Mesenchymal stem cell (in vitro differentiated cells and primary cell): Measurements from ENCODE around the gene PTPRN2.
"Not testable (repeated sequence)": the region's sequence is repeated elsewhere in the genome, so short reads cannot be mapped to it uniquely, and the experiment has no call there.

Experiments
- DNase-seq: peaks from one replicate; pipeline ENCODE4 v3.0.0-alpha.2; 2013
- H2AFZ ChIP-seq: one replicate; pipeline ENCODE4 v1.6.1; 2013; ENCODE audit warnings: low read depth, mild to moderate bottlenecking, control low read depth, inconsistent platforms, low read length, moderate library complexity
- H2AK5ac ChIP-seq: 2 replicates; pipeline ENCODE4 v1.6.1; 2013; ENCODE audit warnings: low read length, moderate library complexity, mild to moderate bottlenecking, inconsistent platforms; ENCODE audit not compliant: severe bottlenecking
- H2BK120ac ChIP-seq: one replicate; pipeline ENCODE4 v1.6.1; 2013; ENCODE audit warnings: low read depth, mild to moderate bottlenecking, inconsistent platforms, low read length, moderate library complexity
- H2BK12ac ChIP-seq, 2 experiments: one replicate each; pipeline ENCODE4 v1.6.1; 2013; ENCODE audit warnings: inconsistent platforms in 2 of 2, low read length in 2 of 2, mild to moderate bottlenecking in 2 of 2, moderate library complexity in 2 of 2, control low read depth in 1 of 2
- H2BK15ac ChIP-seq: one replicate; pipeline ENCODE4 v1.6.1; 2013; ENCODE audit warnings: mild to moderate bottlenecking, low read depth, inconsistent platforms; ENCODE audit not compliant: poor library complexity, severe bottlenecking
- H2BK5ac ChIP-seq: 2 replicates; pipeline ENCODE4 v1.6.1; 2013; ENCODE audit warnings: low read depth, mild to moderate bottlenecking, low read length, control low read depth, inconsistent platforms; ENCODE audit not compliant: poor library complexity, severe bottlenecking
- H3K14ac ChIP-seq, 2 experiments: one replicate each; pipeline ENCODE4 v1.6.1; 2013; ENCODE audit warnings: inconsistent platforms in 2 of 2, low read length in 2 of 2, control low read depth in 1 of 2, mild to moderate bottlenecking in 1 of 2, moderate library complexity in 1 of 2
- H3K18ac ChIP-seq, 2 experiments: one replicate each; pipeline ENCODE4 v1.6.1; 2013; ENCODE audit warnings: inconsistent platforms in 2 of 2, low read length in 2 of 2, control low read depth in 1 of 2, low read depth in 1 of 2, mild to moderate bottlenecking in 1 of 2
- H3K23ac ChIP-seq, 2 experiments: one replicate each; pipeline ENCODE4 v1.6.1; 2013; ENCODE audit warnings: inconsistent platforms in 2 of 2, low read length in 2 of 2, mild to moderate bottlenecking in 2 of 2, moderate library complexity in 2 of 2, control low read depth in 1 of 2
- H3K27ac ChIP-seq: 2 replicates; pipeline ENCODE4 v1.5.1; 2013; ENCODE audit warnings: mild to moderate bottlenecking, moderate library complexity, low read length, control low read depth, inconsistent platforms; ENCODE audit not compliant: poor library complexity, severe bottlenecking
- H3K27me3 ChIP-seq, 2 experiments: 2 replicates each; pipeline versions ENCODE4 v1.6.1 to v1.7.0; 2013; ENCODE audit warnings: low read length in 2 of 2, mild to moderate bottlenecking in 2 of 2, moderate library complexity in 2 of 2, control low read depth in 1 of 2, inconsistent platforms in 1 of 2; ENCODE audit not compliant: control insufficient read depth in 1 of 2, insufficient read depth in 1 of 2
- H3K36me3 ChIP-seq, 2 experiments: 2 replicates each; pipeline versions ENCODE4 v1.6.1 to v1.7.0; 2013; ENCODE audit warnings: low read length in 2 of 2, control low read depth in 1 of 2, inconsistent platforms in 1 of 2, low read depth in 1 of 2, mild to moderate bottlenecking in 1 of 2; ENCODE audit not compliant: insufficient read depth in 2 of 2, control insufficient read depth in 1 of 2
- H3K4ac ChIP-seq, 2 experiments: one replicate each; pipeline ENCODE4 v1.6.1; 2013; ENCODE audit warnings: inconsistent platforms in 2 of 2, low read length in 2 of 2, mild to moderate bottlenecking in 2 of 2, moderate library complexity in 2 of 2, control low read depth in 1 of 2, low read depth in 1 of 2
- H3K4me1 ChIP-seq: 2 replicates; pipeline ENCODE4 v1.6.1; 2013; ENCODE audit warnings: low read depth, low read length, control low read depth; ENCODE audit not compliant: control insufficient read depth, insufficient read depth
- H3K4me2 ChIP-seq: 2 replicates; pipeline ENCODE4 v1.6.1; 2013; ENCODE audit warnings: low read length, mild to moderate bottlenecking, inconsistent platforms; ENCODE audit not compliant: poor library complexity, severe bottlenecking
- H3K4me3 ChIP-seq, 2 experiments: 2 replicates each; pipeline versions ENCODE4 v1.5.1 to v1.7.0; 2013; ENCODE audit warnings: low read length in 2 of 2, mild to moderate bottlenecking in 2 of 2, control low read depth in 1 of 2, low read depth in 1 of 2; ENCODE audit not compliant: insufficient read depth in 1 of 2
- H3K79me1 ChIP-seq: replicated peaks from 2 replicates; pipeline ENCODE4 v1.6.1; 2013; ENCODE audit warnings: mild to moderate bottlenecking, control low read depth, low read length, inconsistent platforms; ENCODE audit not compliant: poor library complexity, severe bottlenecking
- H3K9ac ChIP-seq: 2 replicates; pipeline ENCODE4 v1.7.0; 2013; ENCODE audit warnings: mild to moderate bottlenecking, low read length, moderate library complexity
- H3K9me3 ChIP-seq: 2 replicates; pipeline ENCODE4 v1.7.0; 2013; ENCODE audit warnings: mild to moderate bottlenecking, low read length; ENCODE audit not compliant: control insufficient read depth
- H4K8ac ChIP-seq: one replicate; pipeline ENCODE4 v1.6.1; 2013; ENCODE audit warnings: inconsistent platforms, mild to moderate bottlenecking, low read length, moderate library complexity
- H4K91ac ChIP-seq: one replicate; pipeline ENCODE4 v1.6.1; 2013; ENCODE audit warnings: mild to moderate bottlenecking, low read length, inconsistent platforms
- WGBS: methylation state at CpG from one replicate; pipeline ENCODE4 v1.1.7; 2013; ENCODE audit warnings: mixed read lengths; 5-methylcytosine and 5-hydroxymethylcytosine counted together

PTPRN2 gene

DNA sequence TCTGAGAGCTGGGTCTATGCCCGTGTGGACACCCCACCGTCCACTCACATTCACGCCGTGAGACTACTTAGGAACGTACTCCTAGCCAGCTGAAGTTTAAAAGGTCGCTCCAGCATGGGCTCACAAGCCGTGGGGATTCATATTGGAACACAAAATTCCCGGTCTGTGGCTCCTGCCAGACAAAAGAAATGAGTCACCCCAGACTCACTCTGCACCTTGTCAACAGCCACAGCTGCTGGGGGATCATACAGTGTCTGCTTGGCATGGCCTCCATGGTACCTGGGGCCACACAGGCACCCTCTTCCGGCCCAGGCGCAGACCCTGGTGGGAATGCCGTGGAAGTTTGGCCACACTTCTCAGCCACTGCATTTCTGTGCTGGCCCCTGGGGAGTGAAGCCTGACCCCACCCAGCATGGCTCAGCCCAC lies 1022.4 kb downstream of the PTPRN2 start:
- Histone ChIP-seq H3K9ac (no peak overlapping the region), H3K79me1 (no peaks in the 10 kb centered on the region), H3K27me3 (no peaks in the 10 kb centered on the region), H3K18ac (no peak overlapping the region), H3K36me3 (no peaks in the 10 kb centered on the region), H3K4me2 (no peak overlapping the region), H4K8ac (no peak overlapping the region), H3K23ac (no peak overlapping the region), H3K4ac (no peak overlapping the region), H3K27ac (no peak overlapping the region), H2BK5ac (no peak overlapping the region), H4K91ac (no peak overlapping the region), H2BK120ac (no peak overlapping the region), H3K4me1 (no peaks in the 10 kb centered on the region), H2AK5ac (no peak overlapping the region), H2AFZ (no peak overlapping the region), H3K14ac (no peak overlapping the region), H2BK15ac (no peak overlapping the region), H3K4me3 (no peak overlapping the region), H3K9me3 (no peaks in the 10 kb centered on the region), H2BK12ac (no peak overlapping the region)
- 83% methylated on average over 11 of the region's 11 CpGs for WGBS
- DNase-seq: no peak

DNA sequence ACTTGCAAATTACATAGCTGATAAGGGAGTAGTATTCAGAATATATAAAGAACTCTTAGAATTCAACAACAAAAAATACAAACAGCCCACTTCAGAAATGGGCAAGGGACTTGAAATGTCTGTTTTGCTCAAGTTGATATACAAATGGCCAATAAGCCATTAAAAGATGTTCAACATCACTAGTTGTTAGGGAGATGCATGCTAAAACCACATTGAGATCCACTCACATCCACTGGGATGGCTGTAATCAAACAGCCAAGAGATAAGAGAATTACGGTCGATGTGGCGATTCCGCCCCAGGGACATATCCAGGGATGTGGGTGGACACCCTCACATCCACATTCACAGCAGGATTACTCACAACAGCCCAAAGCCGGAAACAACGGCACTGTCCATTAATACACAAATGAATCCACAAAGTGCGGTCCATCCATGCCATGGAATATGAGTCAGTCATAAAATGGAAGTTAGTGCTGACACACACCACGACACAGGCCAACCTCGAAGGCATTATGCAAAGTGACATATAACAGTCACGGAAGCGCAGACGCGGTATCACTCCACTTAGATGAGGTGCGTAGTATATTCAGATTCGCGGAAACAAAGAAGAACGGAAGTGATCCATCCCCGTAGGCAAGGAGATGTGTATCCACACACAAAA lies 1023.0 kb downstream of the PTPRN2 start:
- 80% methylated on average over 18 of the region's 18 CpGs for WGBS
- H3K4me1 ChIP-seq: no peaks in the 10 kb centered on the region

DNA sequence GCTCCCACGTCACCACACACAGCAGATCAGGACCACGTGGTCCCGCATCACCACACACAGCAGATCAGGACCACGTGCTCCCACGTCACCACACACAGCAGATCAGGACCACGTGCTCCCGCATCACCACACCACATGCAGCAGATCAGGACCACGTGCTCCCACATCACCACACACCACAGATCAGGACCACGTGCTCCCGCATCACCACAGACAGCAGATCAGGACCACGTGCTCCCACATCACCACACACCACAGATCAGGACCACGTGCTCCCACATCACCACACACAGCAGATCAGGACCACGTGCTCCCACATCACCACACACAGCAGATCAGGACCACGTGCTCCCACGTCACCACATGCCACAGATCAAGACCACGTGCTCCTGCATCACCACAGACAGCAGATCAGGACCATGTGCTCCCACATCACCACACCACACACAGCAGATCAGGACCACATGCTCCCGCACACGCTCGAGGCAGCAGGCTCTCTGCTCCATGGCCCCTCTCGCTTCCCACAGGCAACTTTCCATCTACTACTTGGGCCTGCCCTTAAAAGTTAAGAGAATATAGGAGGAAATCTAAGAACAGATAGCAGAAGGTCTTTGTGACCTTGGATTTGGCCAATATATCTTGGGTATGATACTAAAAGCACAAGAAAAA lies 1024.0 kb downstream of the PTPRN2 start:
- H3K36me3 ChIP-seq, H3K4me2 ChIP-seq, H3K23ac ChIP-seq, H3K18ac ChIP-seq, H2BK15ac ChIP-seq, DNase-seq, H3K9me3 ChIP-seq, H3K27ac ChIP-seq, H2BK12ac ChIP-seq, H3K14ac ChIP-seq, H2BK120ac ChIP-seq, H2AFZ ChIP-seq, H4K91ac ChIP-seq, H3K27me3 ChIP-seq, H3K4me3 ChIP-seq, H3K4ac ChIP-seq, H2AK5ac ChIP-seq, H3K79me1 ChIP-seq, H4K8ac ChIP-seq, H3K4me1 ChIP-seq, H3K9ac ChIP-seq, H2BK5ac ChIP-seq: not testable (repeated sequence)
- WGBS: 74% methylated on average over 10 of the region's 20 CpGs

More for the DNA sequence above, 1023.0 kb downstream of the PTPRN2 start:
- Histone ChIP-seq H2BK120ac (no peak overlapping the region), H3K79me1 (no peaks in the 10 kb centered on the region), H2AFZ (no peak overlapping the region), H4K91ac (no peak overlapping the region), H3K27me3 (no peaks in the 10 kb centered on the region), H3K27ac (no peak overlapping the region), H3K36me3 (no peaks in the 10 kb centered on the region), H3K14ac (no peak overlapping the region), H3K18ac (no peak overlapping the region), H4K8ac (no peak overlapping the region), H3K4me3 (no peak overlapping the region), H3K4me2 (no peak overlapping the region), H2AK5ac (no peak overlapping the region), H3K9me3 (no peaks in the 10 kb centered on the region), H3K23ac (no peak overlapping the region), H2BK12ac (no peak overlapping the region), H2BK15ac (no peak overlapping the region), H2BK5ac (no peak overlapping the region), H3K4ac (no peak overlapping the region), H3K9ac (no peak overlapping the region)
- DNase-seq: peak; percentile 72

DNA sequence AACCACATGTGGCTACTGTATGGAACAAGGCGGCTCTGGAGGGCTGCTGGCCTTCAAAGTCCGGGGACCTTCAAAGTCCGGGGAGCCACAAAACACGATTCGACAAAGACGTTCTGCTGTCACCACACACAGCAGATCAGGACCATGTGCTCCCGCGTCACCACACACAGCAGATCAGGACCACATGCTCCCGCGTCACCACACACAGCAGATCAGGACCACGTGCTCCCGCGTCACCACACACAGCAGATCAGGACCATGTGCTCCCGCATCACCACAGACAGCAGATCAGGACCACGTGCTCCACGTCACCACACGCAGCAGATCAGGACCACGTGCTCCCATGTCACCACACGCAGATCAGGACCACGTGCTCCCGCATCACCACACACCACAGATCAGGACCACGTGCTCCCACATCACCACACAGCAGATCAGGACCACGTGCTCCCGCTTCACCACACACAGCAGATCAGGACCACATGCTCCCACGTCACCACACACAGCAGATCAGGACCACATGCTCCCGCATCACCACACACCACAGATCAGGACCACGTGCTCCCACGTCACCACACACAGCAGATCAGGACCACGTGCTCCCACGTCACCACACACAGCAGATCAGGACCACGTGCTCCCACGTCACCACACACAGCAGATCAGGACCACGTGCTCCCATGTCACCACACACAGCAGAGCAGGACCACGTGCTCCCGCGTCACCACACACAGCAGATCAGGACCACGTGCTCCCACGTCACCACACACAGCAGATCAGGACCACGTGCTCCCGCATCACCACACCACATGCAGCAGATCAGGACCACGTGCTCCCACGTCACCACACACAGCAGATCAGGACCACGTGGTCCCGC lies 1024.9 kb downstream of the PTPRN2 start:
- H3K4me3 ChIP-seq, H3K9me3 ChIP-seq, H3K18ac ChIP-seq, H3K14ac ChIP-seq, H3K27me3 ChIP-seq, H3K4me2 ChIP-seq, H3K36me3 ChIP-seq, H3K23ac ChIP-seq, H2BK12ac ChIP-seq, H3K27ac ChIP-seq, H3K4ac ChIP-seq, H4K91ac ChIP-seq, H2AFZ ChIP-seq, H3K9ac ChIP-seq, H2BK15ac ChIP-seq, H3K79me1 ChIP-seq, H2AK5ac ChIP-seq, H3K4me1 ChIP-seq, H2BK120ac ChIP-seq, H4K8ac ChIP-seq, DNase-seq, H2BK5ac ChIP-seq: not testable (repeated sequence)
- 89% methylated on average over 39 of the region's 44 CpGs for WGBS
